Stimulated activated CD8-positive, alpha-beta memory T cell treated with anti-CD3 and anti-CD28 coated beads, Interleukin-4, amount 100 ng/mL, for 4 hours (primary cell): ENCODE measurements around the gene TSPYL2.

Experiments
- DNase-seq, 2 donors: peaks; one replicate each; pipeline ENCODE4 v3.0.0-alpha.2; 2020; ENCODE audit warnings: low read depth in 2 of 2, low spot score in 1 of 2

TSPYL2 gene

DNA sequence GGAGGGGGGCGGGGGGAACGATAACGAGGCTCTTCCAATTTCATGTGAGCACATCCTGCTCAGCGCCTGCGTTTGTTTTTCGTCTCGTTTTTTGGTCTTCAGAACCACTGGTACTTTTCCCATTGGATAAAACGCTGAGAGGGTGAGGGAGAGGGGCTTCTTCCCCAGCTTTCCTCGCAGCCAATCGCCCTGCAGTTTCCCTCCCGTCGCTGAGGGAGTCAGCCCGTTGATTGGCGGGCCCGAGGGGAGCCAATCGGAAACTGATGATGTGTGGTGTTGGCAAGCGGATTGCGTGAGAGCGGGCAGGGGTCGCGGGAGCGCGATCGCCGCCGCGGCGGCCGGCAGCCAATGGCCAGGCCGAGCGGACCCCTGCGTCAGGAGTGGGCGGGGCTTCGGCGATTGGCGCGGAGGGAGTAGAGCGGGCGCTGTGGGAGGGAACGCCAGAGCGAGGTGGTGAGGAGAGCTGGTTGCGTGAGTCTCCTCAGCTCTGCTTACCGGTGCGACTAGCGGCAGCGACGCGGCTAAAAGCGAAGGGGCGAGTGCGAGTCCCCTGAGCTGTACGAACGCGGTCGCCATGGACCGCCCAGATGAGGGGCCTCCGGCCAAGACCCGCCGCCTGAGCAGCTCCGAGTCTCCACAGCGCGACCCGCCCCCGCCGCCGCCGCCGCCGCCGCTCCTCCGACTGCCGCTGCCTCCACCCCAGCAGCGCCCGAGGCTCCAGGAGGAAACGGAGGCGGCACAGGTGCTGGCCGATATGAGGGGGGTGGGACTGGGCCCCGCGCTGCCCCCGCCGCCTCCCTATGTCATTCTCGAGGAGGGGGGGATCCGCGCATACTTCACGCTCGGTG, at the start of gene TSPYL2:
TSS of gene TSPYL2 (plus strand) at position 443 of the 848 bp plus-strand sequence. CDS start at position 575, 132 bp downstream.
- DNase-seq, result peak; percentile 71 to 87

DNA sequence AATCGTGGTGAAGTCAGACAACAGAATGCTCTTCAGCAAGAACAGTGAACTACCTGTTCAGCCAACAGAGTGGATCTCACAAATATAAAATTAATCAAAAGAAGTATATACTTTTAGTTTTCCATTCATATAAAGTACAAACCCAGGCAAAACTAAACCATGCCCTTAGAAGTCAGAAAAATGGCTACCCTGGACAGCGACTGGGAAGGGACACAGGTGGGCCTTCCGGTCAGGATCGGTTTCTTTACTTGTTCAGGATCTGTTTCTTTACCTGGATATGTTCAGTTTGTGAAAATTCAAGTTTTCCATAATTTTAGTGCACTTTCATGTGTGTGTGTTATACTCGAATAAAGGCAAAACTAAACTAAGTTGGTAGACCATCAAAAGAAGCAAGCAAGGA, 46.0 kb upstream of the TSPYL2 start:
- DNase-seq, result no peak

DNA sequence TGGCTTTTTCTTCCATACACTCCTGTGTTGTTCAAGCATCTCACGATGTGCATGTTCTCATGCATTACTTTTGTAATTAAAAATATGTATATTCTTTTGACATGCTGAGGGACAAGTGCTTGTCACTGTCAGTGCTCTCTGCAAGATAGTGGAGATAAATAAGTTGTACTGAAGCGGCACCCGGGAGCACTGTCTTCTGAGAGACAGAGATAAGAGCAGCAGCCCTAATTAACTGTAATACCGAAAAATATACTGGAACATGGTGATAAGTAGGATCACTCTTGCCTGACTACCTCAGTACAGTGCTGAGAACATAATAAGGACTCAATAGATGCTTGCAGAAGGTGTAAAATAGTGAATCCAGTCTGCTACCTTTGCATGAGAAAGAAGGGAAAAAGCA, 42.9 kb upstream of the TSPYL2 start:
- no peak for DNase-seq

DNA sequence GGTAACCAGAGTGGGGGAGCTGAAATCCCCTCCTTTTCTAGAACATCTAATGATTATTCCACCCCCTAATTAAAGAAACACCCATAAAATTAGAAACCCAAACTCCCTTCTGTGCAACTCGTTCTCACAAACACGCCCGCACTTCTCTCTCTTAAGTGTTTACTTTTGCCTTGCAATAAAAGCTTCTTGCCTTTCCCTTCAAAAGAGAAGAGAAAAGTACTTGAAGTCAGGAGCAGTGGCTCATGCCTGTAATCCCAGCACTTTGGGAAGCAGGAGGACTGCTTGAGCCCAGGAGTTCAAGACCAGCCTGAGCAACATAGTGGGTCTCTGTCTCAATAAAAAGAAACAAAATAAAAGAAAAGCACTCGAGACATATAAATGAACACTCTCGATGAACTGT, 37.2 kb upstream of the TSPYL2 start:
- no peak for DNase-seq

DNA sequence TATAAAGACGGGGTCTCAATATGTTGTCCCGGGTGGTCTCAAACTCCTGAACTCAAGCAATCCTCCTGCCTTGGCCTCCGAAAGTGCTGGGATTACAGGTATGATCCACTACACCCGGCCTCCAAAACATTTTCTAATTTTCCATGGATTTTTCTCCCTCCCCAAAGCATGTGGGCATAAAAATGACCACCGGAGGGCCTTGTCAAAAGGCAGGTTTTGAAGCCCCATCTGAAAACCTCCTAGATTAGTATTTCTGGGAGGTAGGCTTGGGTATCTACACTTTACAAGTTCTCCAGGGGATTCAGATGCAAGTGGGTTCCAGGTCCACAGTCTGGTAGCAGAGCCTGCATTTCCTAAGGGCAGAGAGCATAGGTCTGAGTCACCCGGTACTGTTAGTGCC, 34.9 kb upstream of the TSPYL2 start:
- DNase-seq, result no peak

DNA sequence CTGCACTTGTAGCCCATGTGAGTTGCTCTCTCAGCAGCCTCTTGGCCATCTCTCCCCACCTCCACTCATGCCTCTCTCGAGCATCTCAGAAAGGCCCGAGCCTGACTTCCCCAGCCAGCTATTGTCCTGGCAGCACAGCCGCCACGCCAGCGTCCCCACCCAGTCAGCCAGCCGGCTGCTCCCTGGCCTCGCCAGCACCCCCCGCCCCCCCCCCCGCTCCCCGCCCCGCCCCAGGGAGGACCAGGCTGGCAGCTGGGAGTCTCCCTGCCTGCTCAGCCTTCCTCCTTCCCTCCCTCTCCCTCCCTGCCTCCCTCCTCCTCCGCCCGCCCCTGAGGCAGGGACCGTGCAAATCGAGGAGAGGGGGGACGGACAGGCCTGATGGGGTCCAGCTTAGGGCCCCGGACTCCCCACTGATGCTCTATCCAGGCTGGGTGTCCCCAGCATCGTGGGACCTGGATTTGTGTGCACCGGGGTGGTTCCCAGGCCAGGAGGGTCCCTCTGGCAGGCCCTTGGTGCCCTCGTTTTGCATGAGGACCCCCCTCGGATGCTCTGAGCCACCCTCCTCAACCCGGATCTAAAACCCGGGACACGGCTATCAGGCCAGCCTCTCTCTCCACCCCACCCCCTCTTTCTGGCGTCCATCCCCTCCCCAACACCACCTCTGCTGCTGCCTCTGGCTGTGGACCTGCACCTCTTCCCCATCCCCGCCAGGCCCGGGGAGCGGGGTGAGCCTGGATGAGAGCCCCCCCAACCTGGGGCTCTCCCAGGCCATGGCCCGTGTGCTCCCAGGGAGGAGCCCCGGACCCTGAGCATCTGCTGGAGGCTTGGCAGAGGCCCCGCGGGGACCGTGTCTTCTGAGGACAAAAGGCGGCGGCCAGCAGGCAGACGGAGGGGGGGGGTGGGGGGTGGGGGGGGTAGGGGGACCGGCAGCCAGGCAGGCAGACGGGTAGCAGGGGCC, 33.7 kb upstream of the TSPYL2 start, which contains the start of gene GPR173:
TSS of gene GPR173 (plus strand) at position 621 of the 958 bp plus-strand sequence. CDS start 27,833 bp downstream, outside the sequence.
- DNase-seq, result no peak

DNA sequence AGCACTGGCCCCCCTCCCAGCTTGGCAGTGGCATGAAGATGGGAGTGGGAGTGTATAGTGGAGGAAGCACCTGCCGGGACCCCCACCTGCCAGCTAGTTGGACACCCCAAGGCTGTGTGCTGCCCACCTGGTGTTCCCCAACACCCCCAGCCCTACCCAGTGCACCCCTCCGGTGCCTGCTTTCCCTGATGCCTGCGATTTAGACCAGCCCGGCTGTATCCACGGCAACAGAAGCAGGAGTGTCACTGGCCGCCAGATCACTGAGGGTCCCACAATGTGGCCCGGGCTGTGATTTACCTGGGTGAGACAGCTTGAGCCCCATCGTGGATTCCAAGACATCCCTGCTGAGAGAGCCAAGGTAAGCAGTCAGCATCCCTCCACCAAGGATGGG, 33.0 kb upstream of the TSPYL2 start:
- no peak for DNase-seq

DNA sequence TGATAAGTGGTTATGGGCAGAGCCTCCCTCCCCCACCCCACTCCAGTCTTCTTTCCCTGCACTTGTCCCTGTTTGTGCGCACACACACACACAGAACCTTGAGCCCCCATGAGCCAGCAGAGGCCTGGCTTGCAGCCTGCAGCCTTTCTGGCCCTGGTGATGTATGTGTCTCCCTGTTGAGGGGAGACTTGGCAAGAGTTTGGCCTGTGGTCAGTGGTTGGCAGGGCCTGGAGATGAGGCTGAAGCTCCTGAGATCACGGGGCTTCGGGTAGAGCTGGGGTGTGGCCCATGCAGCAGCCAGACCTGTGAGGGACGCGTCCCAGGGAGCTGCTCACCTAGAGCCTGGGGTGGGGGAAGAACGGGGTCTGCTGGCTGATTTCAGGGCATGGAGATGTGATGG, 31.3 kb upstream of the TSPYL2 start:
- DNase-seq, result no peak

DNA sequence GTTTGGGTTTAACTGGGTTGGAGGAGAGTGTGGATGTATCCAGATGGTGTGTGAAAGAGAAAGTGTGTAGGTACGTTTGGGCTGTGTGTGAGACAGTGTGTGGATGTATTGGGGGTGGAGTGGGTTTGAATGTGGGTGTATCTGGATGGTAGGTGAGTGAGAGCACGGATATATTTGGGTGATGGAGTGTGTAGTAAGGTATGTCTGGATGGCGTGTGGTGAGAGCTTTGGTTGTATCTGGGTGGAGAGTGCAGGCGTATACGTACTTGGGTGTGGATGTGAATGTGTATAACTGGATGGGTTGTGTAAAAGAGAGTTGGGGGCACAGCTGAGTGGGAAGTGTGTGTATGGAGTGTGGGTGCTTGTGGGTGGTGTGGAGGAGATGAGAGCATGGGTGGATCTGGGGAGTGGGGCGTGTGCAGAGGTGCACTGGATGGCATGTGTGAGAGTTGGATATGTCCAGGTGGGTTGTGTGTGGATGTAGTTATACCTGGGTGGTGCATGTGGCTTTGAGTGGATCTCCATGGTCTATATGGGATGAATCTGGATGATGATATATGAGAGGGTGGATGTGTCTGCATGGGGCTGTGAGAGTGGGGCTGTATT, 26.8 kb upstream of the TSPYL2 start:
- DNase-seq, result no peak

DNA sequence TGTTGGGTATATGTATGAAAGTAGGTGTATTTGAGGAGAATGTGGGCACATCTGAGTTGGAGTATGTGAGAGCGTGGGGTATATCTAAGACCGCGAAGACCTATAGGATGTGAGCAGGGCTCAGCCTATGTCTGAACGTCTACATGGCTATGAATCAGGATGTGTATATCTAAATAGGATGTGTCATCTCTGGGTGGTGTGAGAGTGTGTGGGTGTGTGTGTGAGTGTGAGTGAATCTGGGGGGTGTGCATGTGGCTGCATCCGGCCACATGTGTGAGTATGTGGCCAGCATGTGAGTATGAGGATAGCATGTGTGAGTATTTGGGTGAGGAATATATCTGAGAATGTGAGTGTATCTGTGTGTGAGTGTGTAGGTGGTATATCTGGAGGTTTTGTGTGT, 25.9 kb upstream of the TSPYL2 start:
- no peak for DNase-seq

DNA sequence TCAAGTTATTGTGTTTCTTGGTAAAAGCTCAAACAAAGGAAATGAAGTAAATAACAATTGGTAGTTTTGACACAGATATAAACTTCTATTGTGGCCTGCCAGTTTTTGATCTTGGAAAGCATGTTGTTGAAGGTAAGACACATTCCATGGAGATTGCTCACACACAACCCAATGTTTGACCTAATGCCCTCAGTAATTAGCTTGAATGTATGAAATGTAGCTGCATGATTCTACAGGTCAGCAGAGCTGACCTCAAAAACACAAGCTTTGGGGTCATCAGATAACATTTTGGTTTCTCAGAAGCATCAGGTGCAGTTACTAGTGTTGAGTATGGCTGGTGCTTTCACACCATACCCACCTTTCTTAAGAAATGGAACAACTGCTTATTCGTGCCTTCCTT, 17.1 kb upstream of the TSPYL2 start:
- DNase-seq, result no peak

DNA sequence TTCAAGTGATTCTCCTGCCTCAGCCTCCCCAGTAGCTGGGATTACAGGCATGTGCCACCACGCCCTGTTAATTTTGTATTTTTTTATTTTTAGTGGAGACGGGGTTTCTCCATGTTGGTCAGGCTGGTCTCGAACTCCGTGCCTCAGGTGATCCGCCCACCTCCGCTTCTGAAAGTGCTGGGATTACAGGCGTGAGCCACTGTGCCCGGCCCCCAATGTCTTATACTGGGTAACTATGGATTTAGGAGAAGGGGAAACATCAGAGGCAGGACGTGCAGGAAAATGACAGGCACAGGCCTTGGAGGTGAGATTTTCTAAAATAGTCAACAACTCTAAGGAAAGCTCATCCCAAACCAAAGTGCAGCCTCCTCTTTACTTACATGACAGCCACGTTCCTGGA, 11.1 kb upstream of the TSPYL2 start:
- DNase-seq, result no peak

DNA sequence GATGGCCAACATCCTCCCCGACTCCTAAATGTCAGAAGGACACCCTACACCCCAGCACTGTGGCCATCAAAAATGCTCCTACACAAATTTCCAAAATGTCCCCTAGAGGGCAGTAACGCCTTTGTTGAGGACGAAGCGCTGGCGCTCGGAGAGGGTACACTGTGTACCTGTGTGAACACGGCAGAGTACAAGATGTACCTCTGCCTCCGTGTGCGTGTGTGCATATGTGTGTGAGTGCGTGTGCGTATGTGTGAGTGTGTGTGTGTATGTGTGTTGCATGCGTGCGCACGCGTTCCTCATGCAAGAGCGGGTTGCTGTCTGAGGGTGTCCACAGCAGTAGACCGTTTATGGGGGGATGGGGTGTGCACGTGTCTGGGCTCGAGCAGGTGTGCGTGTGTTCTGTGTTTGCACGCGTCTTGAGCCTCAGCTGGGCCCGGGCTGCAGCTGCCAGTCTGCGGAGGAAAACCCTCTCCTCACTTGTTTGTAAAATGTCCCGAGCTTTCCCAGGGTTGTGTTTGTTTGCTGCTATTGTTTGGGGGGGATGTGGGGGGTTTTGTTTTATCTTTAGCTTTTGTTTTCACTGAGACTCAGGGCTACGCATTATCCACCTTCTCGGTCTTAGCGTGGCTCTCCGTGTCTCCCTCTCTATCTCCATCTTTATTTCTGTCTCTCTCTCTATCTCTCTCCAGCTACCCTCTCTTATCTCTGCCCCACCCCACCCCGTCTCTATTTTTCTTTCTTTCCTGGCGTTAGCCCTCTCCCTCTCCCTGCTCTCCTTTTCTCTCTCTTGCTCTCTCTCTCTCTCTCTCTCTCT, 10.4 kb upstream of the TSPYL2 start:
- peak in 1 of 2 donors; percentile 39 for DNase-seq

DNA sequence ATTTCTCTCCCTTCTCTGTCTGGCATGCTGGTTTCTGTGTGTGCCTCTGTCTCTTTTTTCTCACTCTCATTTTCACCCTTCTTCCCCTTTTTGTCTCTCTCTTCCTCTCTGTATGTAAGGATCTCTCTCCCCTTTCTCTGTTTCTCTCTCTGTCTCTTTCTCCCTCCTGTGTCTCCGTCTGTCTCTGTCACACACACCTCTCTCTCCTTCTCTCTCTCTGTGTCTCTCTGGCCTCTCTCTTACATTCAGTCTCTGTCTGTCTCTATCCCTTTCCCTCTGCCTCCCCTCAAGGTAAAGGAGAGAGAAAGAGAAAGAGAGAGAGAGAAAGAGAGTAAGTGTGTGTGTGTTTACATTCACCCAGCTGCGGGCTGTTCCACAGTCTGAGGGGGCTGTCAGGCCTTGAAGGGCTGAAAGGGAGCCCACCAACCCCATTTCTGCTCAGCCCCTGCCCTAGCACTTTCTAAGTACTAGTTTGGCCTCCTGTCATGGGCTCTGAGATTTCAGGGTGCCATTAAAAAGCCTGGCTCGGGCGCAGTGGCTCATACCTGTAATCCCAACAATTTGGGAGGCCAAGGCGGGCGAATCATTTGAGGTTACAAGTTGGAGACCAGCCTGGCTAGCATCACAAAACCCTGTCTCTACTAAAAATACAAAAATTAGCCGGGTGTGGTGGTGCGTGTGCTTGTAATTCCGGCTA, 9.6 kb upstream of the TSPYL2 start:
- DNase-seq, result no peak

DNA sequence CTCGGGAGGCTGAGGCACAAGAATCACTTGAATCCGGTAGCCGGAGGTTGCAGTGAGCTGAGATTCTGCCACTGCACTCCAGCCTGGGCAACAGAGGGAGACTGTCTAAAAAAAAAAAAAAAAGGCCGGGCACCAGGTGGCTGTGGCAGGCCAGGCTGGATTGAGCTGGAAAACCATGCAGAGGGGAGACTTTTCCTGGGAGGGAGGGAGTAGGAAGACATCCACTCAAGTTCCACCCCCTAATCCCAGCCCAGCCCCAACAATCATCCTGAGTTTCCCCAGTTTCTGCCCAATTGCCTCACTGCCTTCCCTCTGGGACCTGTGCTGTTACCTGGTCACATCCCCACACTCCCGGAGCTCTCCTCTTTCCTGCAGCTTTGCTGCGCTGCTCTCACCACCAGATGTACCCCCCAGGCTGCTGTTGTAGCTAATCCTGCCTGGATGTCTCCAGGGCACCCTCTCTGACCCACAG, 9.0 kb upstream of the TSPYL2 start:
- no peak for DNase-seq

DNA sequence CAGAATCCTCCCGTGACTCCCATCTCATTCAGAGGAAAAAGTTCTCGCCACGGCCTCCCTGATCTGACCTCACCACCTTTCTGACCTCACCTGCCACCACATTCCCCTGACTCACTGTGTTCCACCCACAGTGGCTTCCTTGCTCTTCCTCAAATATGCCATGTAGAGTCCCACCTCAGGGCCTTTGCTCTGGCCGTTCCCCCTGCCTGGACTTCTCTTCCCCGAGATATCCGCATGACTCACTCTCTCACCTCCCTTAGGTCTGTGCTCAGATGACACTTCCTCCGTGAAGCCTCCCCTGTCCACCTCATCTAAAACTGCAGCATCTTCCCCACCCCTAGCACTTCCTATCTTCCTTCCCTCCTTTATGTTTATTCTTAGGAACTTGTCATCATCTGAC, 7.2 kb upstream of the TSPYL2 start:
- DNase-seq, result no peak

DNA sequence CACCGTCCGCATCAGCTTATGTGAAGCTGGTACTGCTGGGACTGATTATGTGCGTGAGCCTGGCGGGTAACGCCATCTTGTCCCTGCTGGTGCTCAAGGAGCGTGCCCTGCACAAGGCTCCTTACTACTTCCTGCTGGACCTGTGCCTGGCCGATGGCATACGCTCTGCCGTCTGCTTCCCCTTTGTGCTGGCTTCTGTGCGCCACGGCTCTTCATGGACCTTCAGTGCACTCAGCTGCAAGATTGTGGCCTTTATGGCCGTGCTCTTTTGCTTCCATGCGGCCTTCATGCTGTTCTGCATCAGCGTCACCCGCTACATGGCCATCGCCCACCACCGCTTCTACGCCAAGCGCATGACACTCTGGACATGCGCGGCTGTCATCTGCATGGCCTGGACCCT, 5.5 kb upstream of the TSPYL2 start:
- no peak for DNase-seq

DNA sequence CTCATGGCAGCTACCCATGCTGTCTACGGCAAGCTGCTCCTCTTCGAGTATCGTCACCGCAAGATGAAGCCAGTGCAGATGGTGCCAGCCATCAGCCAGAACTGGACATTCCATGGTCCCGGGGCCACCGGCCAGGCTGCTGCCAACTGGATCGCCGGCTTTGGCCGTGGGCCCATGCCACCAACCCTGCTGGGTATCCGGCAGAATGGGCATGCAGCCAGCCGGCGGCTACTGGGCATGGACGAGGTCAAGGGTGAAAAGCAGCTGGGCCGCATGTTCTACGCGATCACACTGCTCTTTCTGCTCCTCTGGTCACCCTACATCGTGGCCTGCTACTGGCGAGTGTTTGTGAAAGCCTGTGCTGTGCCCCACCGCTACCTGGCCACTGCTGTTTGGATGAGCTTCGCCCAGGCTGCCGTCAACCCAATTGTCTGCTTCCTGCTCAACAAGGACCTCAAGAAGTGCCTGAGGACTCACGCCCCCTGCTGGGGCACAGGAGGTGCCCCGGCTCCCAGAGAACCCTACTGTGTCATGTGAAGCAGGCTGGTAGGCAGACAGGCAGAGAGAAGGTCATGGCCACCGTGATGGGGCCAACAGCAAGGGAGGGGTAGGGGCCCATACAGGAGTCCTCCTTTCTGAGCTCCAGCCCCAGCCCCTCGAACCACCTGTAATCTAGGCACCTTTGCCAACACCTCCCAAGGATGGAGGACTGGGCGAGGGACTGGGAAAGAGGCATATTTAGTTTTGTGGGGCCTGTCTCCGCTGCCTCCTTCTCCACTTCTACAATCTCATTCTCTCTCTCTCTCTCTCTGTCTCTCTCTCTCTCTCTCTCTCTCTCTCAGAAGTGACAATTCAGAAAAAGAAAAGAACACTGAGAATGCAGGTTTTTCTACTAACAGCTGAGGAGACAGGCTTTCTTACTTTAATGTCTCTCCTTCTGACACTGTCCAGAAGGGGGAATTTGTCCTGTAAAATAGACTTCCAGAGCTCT, 4.7 kb upstream of the TSPYL2 start:
- no peak for DNase-seq

DNA sequence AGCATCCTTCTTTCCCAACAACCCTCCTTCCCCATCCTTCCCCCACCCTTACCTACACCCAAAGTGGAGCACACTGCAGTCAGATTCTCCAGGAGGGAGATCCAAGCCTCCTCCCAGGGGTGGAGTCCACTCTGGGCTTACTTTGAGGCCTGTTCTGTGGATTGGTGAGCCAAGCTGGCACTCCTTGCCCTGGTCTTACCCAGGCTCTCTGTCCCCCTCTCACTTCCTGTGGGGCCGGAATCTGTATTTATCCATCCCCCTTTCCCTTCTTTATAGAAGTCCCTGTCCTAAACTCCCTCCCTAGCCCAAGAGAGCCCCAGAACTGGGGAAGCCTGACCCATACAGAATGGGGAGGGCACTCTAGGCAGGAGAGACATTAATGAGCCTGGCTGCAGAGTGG, 3.2 kb upstream of the TSPYL2 start:
- no peak for DNase-seq
